HUDEP-2 (cell line): ENCODE measurements around the gene ZCCHC9.
"Not testable (repeated sequence)": the region's sequence is repeated elsewhere in the genome, so short reads cannot be mapped to it uniquely, and the experiment has no call there.

ENCODE experiments used
- DNase-seq, 76 experiments: peaks; one replicate each; lab custom pipeline; 2025; ENCODE audit not compliant: unreplicated experiment in 76 of 76; lab: John Stamatoyannopoulos, UW

ZCCHC9 gene

GRCh38 chr5:81303563-81303962 lies 2.2 kb downstream of the ZCCHC9 start:
- DNase-seq = no peak

GRCh38 chr5:81305785-81306184 lies 4.4 kb downstream of the ZCCHC9 start:
- DNase-seq = no peak

- DNase-seq = no peak
Observed at GRCh38 chr5:81308836-81309235, 7.4 kb downstream of the ZCCHC9 start.

GRCh38 chr5:81310402-81311063 lies 9.1 kb downstream of the ZCCHC9 start:
- DNase-seq = no peak

GRCh38 chr5:81313278-81313677 lies 11.9 kb downstream of the ZCCHC9 start:
- DNase-seq = no peak

GRCh38 chr5:81313686-81314085 lies 12.3 kb downstream of the ZCCHC9 start:
- no peak for DNase-seq

GRCh38 chr5:81314581-81314980 lies 13.2 kb downstream of the ZCCHC9 start:
- no peak for DNase-seq

GRCh38 chr5:81315336-81315735 lies 13.9 kb downstream of the ZCCHC9 start:
- DNase-seq = no peak

- DNase-seq = no peak
Observed at GRCh38 chr5:81315830-81316229, 14.4 kb downstream of the ZCCHC9 start.

GRCh38 chr5:81316571-81316970 lies 15.2 kb downstream of the ZCCHC9 start:
- DNase-seq = no peak

GRCh38 chr5:81317536-81317935 lies 16.1 kb downstream of the ZCCHC9 start:
- no peak for DNase-seq

- no peak for DNase-seq
Observed at GRCh38 chr5:81326554-81326953, 25.2 kb downstream of the ZCCHC9 start.

GRCh38 chr5:81334304-81335061 lies 33.1 kb downstream of the ZCCHC9 start:
- DNase-seq = no peak

GRCh38 chr5:81335946-81336345 lies 34.6 kb downstream of the ZCCHC9 start:
- DNase-seq = no peak

GRCh38 chr5:81336556-81336955 lies 35.2 kb downstream of the ZCCHC9 start:
- no peak for DNase-seq

GRCh38 chr5:81337803-81338202 lies 36.4 kb downstream of the ZCCHC9 start:
- DNase-seq = no peak

GRCh38 chr5:81338213-81338612 lies 36.8 kb downstream of the ZCCHC9 start:
- DNase-seq = not testable (repeated sequence)

- no peak for DNase-seq
Observed at GRCh38 chr5:81344736-81345135, 43.3 kb downstream of the ZCCHC9 start.

- no peak for DNase-seq
Observed at GRCh38 chr5:81345411-81346003, 44.1 kb downstream of the ZCCHC9 start.

GRCh38 chr5:81349161-81349560 lies 47.8 kb downstream of the ZCCHC9 start:
- DNase-seq = no peak

- DNase-seq = no peak
Observed at GRCh38 chr5:81350507-81350906, 49.1 kb downstream of the ZCCHC9 start.

GRCh38 chr5:81353189-81353588 lies 51.8 kb downstream of the ZCCHC9 start:
- DNase-seq = no peak
